Umbilical cord (tissue), 2 donors: ENCODE data around the gene CDKN1C. TPM values are rescaled to one million over a fixed set of nuclear protein-coding genes. Genes with fewer than 3 reads are reported as not detected.
"Not testable (repeated sequence)": the region's sequence is repeated elsewhere in the genome, so short reads cannot be mapped to it uniquely, and the experiment has no call there.

ENCODE experiments used
- DNase-seq: peaks from one replicate; pipeline ENCODE4 v3.0.0-alpha.2; 2015; ENCODE audit warnings: low spot score
- total RNA-seq: library from RNA; depleted of rRNA; stranded (reverse); fragments of >200 nt; gene quantifications from one replicate; pipeline ENCODE4 v1.2.3, GENCODE V29; 2014; ENCODE audit warnings: low replicate concordance; ENCODE audit not compliant: insufficient read depth

CDKN1C gene
- total RNA-seq, 1 donor from 2014 or later = 651 TPM

DNA sequence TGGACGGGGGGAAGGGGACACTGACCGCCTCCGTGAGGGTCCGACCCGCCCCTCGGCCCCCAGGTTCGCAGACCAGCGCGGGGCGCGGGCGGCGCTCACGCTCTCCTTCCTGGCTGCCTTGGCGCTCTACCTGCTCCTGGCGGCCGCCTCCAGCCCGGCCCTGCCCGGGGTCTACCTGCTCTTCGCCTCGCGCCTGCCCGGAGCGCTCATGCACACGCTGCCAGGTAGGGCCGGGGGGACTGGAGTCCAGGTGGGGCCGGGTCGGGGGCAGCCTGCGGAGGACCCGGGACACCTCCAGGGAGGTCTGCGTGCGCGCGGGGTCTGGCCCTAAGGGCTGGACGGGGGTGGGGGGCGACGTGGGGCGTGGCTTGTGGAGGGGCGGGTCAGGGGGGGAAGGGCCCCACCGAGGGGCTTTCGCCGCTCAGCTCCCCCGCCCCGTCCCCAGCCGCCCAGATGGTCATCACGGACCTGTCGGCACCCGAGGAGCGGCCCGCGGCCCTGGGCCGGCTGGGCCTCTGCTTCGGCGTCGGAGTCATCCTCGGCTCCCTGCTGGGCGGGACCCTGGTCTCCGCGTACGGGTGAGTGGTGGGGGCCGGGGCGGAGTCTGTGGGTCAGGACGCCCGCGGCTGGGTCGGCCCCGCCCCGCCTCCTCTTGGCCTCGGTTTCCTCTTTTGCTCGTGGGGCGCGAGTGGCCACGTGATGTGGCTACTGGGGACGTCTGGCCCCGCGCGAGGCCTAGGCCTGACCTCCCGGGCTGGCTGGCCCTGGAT lies 23.7 kb upstream of the CDKN1C start:
- DNase-seq = no peak

DNA sequence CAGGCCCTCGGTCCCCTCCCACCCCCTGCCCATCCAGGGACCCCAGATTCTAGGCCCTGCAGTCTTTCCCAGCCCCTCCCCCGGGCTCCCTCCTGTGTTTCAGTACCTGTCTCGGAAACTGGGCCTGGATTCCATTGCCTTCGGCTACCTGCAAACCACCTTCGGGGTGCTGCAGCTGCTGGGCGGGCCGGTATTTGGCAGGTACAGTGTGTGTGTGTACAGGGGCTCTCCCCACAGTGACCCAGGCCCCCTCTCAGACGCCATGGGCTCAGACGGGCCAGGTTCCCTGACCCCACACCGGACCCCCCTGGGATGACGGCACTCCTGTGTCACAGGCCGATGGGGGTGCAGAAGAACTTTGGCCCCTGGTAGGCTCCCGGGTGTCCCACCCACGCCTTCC lies 22.6 kb upstream of the CDKN1C start:
- DNase-seq = no peak

DNA sequence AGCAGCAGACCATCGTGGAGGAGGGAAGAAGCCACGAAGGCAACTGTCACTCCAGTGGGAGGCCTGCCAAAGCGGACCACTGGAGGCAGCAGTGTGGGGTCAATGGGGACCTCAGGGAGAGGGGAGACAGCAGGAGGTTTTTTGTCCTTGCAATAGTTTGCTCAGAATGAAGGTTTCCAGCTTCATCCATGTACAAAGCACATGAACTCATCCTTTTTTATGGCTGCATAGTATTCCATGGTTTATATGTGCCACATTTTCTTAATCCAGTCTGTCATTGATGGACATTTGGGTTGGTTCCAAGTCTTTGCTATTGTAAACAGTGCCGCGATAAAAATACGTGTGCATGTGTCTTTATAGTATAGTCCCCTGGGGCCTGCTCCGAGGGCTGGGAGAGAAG lies 19.7 kb upstream of the CDKN1C start:
- DNase-seq = not testable (repeated sequence)

DNA sequence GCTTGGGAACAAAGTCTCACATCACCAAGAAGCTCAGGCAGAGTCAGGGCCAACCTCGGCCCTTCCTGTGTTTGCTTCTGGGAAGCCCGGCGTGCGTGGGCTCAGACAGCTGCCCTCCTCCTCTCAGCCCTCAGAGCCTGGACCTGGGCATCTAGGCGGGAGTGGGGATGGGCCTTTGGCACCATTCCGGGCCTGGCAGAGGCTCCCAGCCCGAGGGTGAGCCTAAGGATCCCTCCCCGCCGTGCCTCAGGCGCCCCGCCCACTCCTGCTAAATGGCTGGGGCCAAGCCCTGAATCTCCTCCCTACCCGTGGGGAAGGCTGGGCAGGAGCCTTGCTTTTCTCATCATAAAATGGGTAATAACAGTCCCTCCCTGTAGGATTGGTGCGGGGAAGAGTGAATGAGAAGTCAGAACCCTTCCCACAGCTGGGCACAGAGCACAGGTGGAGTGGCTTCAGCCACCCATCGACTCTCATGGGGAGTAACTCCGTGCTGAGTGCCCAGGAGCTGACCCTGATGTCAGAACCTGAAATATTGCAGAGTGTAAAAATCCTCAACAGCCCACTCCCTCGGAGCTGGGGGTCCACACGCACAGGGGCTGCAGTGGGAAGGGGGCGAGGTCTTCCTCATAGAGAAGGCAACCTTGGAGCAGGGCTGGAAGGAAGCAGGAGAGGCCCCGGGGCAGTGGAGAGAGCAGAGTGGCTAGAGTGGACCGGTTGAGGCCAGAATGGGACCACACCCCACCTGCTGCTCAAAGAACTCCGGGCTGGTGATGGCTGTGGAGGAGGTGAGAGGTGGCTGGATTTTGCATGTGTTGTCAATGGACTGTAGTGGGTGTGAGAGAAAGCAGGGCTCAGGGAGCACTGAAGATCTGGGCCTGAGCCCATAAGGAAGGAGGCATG lies 18.8 kb upstream of the CDKN1C start:
- no peak for DNase-seq

DNA sequence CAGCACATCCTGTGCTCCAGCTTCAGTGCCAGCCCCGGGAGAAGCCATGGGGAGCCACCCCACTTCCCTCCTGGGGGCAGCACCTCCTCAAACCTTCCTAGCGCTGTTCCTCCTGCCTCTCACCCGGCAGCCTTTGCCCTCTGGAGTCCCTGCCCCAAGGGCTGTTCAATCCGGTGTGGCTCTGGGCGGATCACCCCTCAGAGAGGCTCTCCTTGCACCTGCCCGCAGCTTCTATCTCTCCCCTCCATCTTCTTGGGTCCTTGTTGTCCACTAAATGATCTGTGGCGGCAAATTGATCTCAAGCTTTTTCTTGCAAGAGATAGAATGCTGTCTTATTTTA lies 18.1 kb upstream of the CDKN1C start:
- no peak for DNase-seq

DNA sequence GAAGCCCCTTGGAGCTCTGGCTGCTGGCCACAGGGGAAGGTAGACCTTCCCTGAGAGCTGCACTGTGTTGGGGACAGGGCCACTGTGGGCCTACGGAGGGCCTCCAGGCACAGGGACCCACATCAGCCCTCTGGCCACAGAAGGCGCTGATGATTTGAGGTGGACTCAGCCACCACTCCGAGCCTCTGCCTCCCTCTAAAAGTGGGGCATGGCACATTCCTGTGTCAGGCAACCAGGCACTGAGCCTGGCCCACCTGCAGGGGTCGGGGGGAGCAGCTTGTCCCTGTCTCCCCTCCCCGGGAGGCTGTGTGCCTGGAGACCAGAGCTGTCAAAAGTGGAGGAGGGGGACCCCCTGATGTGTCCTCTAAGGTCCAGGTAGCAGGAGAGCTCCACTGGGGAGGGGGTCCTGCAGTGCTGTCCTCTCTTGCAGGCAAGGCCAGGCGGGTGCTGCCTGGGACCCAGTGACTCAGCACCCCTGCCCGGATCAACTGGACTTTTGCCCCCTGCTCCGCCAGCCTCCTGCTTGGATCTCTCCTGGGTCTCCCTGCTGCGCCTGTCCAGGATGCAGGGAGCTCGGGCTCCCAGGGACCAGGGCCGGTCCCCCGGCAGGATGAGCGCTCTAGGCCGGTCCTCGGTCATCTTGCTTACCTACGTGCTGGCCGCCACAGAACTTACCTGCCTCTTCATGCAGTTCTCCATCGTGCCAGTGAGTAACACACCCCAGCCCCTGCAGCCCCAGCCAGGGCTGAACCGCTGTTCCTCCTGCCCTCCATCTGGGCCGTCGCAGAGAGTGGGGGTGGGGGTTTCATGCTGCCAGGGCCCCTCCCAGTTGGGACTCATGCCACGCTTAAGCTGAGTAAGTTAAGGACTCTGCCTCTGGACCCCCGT lies 17.5 kb upstream of the CDKN1C start:
- DNase-seq = no peak

DNA sequence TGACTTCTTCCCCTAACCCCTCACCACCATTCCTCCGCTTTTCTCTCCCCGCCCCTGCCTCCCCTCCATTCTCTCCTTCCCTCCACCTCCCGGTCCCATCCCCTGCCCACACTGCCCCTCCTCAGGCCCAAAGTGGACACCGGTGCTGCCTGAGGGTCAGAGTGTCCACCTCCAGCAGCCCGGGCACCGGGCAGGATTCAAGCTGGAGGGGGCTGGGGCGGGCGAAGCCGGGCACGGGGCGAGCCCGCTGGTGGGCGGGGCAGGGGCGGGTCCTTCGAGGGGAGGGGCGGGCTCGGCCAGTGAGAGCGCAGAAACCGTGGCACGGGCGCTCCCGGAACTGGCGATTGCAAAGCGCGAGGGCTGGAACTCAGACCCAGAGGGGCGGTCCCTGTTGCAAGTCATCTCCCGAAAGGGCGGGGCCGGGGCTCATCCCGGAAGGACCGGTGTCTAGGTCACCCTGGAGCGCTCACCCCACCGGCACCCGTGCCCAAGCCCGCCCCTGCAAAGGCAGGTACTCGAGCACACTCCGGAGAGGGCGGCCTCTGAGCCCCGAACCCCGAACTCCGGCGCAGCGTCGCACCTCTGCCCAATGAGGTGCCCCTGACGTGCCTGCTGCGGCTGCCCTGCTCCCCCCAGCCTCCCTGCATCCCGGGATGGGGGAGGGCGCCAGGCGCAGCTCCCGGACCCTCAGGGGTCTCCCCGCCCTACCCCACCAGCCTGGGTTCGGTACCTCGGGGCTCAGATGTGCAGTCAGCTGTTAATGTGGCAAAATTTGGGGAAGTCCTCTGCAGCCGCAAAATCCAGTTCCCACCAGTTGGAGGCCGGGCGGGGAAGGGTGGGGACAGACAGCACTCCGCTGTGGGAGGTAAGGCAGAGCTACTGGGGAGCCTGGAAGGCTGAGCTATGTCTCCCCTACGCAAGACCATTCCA lies 16.5 kb upstream of the CDKN1C start:
- DNase-seq = peak; percentile 93

DNA sequence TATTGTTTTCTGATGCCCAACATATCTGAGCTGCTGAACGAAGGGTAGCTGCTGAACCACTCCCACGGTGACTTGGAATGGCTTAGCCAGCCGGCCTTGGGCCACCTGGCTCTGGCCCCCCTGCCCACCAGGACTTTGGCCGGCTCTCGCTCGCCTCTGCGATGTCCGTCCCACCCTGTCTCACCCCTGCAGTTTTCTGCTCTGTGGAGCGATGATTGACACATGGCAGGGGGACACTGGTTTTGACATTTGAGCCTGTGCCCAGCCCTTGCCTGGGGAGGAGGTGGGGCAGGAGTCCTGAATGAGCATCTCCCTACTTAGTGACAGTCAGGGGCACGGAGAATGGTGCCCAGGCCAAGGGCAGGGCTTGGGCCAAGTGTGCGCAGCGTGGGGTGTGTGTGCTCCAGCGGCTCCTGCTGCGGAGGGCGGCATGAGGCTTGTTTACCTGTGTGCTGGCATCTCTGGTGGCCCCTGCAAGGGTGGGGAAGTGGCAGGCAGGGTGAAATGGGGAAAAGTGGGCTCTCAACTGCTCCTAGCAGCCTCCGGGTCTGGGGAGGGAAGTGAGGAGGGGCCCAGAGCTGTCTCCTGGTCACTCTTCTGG lies 15.7 kb upstream of the CDKN1C start:
- no peak for DNase-seq

DNA sequence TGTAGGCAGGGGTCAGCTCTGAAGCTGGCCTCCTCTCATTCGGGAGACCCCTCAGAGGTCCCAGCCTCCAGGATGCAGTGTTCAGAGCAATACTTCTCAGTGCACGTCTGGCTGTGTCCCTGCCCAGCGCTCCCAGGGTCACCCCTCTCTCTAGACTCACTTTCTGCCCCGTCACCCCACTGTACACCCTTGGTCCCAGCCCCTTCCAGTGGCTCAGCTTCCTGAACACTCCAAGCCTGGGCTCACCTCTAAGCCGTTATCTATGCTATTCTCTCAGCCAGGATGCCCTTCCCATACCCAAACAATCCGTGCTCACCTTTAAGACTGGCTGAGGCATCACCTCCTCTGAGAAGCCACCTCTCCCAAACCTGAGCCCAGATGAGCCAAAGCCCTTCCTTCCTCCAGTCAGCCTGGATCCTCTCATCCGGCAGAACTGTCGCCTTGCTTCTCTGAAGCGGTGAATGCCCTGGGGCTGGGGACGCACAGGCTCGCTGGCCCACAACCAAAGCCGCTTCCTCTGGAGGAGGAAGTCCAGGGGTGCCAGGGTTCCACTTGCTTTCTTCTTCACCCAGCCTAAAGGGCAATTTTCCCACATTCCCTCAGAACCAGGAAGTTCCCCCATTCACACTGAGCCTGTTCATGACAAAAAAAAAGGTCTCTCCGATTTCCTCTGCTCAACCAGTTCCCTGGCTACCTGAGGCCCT lies 13.7 kb upstream of the CDKN1C start:
- no peak for DNase-seq

DNA sequence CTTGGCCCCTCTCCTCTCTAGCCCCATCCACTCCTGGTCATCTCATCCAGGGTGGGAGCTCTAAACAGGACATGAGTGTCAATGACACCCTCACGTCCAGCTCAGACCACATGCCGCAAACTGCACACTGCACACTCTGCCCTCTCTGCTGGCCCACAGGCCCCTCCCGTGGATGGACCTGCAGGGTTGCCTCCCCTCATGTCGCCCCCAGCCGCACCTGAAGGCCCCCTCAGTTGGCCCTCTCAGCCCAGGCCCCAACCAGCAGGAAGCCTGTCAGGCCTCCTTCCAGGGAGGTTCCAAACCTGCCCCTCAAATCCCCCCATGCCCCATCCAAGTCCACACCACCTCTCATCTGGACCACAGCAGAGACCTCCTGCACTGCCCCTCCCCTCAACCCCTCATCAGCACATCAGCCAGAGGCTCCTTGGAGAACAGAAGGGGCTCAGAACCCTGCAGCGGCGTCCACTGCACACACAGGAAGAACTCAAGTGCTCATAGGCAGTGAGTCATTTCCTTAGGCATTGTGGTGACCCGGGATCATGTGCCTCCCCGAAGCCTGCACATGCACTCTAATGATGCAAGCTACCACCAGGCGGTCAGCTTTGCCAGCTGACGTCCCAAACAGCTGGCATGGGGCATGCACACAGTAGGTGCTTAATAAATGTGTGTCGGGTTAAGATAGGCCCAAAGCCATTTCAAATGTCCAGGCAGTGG lies 12.9 kb upstream of the CDKN1C start:
- DNase-seq = no peak

DNA sequence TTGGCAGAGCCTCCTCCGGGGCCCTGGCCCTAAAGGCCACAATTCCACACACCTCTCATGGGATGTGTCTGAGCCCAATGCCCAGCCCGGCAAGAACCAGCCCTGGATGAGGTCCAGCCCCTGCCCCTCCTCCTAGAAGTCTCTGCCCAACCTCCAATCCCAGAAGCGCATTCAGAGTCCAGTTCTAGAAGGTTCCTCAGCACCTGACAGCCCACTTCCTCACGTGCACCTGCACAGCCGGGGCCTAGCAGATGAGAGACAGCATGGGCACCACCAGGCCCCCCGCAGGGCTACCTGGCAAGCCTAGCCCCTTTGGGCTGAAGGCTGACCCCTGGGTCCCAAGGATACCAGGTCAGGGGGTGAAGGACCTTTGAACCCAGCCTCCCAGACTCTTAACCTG lies 11.5 kb upstream of the CDKN1C start:
- DNase-seq = no peak

DNA sequence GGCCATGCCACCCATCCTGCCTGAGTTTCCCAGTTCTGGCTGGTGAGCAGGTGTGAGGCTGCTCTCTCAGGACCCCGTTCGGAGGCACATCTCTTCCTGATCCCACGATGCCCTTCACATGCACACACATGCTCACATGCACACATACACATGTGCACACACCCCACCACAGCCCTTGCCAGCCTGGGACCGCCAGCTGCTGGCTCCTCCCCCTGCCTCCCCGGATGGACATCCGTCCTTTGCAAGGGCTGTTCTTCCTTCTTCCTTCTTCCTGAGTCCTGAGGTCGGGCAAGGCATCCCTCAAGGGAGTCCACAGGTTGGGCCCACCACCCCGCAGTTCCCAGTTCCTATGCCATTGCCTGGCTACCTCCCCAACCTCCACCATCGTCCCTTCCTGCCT lies 10.5 kb upstream of the CDKN1C start:
- DNase-seq = no peak

DNA sequence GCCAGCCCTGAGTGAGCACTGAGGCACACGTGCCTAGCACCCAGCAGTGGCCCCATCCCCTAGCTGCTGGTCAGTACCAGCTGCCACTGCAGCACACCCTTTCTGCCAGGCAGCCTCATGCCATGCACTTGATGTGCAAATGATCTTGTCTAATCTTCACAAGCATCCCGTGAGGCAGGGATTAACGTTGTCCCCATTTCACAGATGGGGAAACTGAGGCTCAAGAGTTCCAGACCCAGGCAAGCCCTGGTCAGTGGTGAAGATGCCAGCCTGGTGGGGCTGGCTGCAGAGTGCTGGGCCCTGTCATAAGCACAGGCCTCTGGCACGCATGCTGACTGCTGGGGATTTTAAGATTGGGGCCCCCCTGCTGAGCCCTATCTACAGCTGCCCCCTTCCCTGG lies 8.4 kb upstream of the CDKN1C start:
- DNase-seq = no peak

DNA sequence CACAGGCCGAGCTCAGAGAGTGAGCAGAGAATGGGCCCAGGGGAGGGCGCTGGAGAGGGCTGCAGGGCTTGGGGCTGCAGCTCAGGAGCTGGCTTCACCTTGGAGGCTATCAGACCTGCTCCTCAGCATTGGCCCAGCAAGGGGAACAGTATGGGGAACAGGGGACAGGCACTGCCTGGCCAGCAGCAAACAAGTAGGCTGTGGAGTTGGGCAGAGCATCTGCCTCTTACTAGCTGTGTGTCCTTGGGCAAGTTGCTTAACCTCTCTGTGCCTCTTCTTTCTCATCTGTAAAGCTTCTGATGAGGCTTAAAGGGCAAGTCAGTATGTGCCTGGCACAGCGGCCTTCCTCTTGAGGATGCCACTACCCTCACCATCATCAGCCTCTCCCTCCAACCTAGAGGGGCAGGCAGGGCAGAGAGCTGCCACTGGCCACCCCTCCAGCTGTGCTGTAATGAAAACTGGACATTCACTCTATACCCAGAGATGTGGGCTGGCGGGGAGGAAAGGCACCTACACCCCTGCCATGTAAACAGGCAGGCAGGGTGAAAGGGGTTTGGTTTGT lies 7.5 kb upstream of the CDKN1C start:
- DNase-seq = no peak

DNA sequence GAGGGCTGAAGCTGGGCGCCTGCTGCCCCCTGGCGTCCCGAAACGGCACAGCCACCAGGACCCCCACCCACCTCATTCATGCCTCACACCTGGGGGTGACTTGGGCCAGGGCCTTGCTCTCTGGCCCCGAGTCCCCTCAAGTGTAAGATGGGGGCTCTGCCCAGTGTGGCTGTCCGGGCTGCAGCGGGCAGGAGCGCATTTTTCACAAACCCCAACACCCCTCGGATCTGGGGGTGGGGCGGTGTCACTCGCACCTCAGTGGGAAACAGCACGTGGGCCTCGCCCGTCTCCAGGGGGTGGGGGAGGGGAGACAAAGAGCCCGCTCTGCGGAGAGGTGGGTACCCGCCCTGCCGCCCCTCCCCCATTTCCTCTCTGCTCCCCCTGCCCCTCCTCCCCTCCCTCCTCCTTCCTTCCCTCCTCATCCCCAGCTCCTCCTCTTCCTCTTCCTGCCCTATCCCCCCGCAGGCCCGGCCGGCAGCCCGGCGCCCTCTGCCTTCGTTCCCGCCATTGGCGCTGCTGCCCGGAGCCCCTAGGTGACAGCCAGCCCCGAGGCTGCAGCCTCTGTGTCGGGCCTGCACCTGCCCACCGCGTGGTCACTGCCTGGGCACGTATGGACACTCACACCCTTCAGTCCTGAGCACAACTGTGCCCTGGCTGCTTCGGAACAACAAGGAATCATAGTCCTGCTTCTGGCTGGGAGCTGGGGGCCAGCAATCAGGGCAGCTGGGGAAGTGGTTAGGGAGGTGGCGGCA lies 6.8 kb upstream of the CDKN1C start:
- peak; percentile 71 for DNase-seq

DNA sequence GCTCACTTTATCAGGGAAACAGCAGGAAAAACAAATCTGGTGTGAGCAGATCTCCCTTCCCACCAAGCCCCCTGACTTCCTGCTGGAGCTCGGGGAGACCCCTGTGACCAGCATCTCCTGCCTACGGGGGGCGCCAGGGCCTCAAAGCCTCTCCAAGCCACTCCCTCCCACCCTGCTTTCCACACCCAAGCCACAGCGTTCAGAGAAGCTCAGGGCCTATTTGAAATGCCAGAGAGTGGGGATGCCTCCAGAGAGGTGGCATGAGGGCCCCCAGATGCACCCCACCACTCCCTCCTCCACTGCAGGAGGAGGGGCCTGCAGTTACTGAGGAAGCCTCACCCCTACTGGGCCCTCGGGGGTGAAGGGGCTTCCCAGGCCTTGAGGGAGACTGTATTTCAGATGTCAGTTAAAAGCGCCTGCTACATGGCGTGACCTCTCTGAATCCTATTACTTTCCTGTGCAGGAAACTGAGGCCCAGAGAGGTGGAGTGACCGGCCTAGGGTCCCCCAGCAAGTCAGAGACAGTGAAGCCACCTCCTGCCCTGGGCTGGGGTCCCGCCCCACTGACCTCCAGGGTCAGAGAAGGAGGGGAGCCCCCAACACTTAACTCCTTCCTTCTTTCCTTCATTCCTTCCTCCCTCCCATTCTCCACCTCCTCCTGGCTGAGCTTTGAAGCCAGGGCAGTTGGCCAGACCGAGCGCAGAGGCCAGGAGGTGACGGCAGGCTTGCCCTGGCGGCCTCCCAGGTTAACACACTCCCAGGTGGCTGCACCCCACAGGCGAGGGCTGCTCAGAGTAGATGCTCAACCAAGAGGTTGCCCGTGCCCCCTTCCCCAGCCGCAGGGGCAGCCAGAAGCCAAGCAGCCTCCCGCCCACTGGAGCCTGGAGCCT lies 6.0 kb upstream of the CDKN1C start:
- peak; percentile 59 for DNase-seq
